Omental fat pad (tissue), 4 donors: ENCODE results near the gene FUT9. TPM values are rescaled to one million over a fixed set of nuclear protein-coding genes. Genes with fewer than 3 reads are reported as not detected.
"Not testable (repeated sequence)": the region's sequence is repeated elsewhere in the genome, so short reads cannot be mapped to it uniquely, and the experiment has no call there.

Source experiments
- ATAC-seq: fragments of 150-250 bp; one replicate; pipeline ENCODE4 v1.9.1; 2016; ENCODE audit warnings: mild to moderate bottlenecking, moderate library complexity; ENCODE audit not compliant: low FRiP score
- DNase-seq: peaks from one replicate; pipeline ENCODE4 v3.0.0-alpha.2; 2019; ENCODE audit warnings: low spot score
- total RNA-seq, 4 donors: library from RNA; depleted of rRNA; stranded (reverse); fragments of >200 nt; gene quantifications; one replicate each; pipeline ENCODE4 v1.1.0, GENCODE V29; 2016
- TF ChIP-seq, protein P1 (sequence below), 3 donors: fragments of 450-650 bp; IDR thresholded peaks; one replicate each; pipeline ENCODE4 v1.5.1; 2016 to 2017; ENCODE audit warnings: antibody characterized with exemption in 3 of 3, mild to moderate bottlenecking in 3 of 3, moderate library complexity in 2 of 3

Gene FUT9
- total RNA-seq, 4 donors from 2014 or later: not detected

DNA sequence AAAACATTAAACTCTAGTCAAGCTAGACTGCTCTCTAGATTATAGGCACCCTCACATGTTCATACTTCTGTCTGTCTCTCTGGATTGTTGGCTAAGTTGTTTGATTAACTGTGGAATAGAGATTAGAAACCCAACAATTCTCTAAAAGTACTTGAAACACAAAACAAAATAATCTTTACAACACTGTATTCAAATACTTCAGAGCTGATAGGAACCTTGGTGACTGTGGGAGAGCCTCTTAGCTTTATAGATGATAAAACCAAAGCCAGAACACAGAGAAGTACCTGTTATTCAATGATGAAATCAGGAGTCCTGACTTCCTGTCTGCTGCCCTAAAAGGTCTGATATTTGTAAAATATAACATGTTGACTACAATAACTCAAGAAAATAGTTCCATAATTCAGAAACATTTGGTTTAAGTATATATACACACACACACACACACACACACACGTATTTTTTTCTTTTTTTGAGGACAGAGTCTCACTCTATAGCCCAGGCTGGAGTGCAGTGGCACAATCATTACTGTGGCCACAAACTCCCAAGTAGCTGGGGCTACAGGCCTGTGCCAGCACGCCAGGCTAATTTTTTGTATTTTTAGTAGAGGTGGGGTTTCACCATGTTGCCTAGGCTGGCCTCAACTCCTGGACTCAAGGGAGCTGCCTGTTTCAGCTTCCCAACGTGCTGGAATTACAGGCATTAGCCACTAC, 222.0 kb downstream of the FUT9 start:
- DNase-seq (no peak), ATAC-seq (no peak)
- TF ChIP-seq, protein P1, sequence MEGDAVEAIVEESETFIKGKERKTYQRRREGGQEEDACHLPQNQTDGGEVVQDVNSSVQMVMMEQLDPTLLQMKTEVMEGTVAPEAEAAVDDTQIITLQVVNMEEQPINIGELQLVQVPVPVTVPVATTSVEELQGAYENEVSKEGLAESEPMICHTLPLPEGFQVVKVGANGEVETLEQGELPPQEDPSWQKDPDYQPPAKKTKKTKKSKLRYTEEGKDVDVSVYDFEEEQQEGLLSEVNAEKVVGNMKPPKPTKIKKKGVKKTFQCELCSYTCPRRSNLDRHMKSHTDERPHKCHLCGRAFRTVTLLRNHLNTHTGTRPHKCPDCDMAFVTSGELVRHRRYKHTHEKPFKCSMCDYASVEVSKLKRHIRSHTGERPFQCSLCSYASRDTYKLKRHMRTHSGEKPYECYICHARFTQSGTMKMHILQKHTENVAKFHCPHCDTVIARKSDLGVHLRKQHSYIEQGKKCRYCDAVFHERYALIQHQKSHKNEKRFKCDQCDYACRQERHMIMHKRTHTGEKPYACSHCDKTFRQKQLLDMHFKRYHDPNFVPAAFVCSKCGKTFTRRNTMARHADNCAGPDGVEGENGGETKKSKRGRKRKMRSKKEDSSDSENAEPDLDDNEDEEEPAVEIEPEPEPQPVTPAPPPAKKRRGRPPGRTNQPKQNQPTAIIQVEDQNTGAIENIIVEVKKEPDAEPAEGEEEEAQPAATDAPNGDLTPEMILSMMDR (IDR thresholded peaks at IDR 0.05): no peak

DNA sequence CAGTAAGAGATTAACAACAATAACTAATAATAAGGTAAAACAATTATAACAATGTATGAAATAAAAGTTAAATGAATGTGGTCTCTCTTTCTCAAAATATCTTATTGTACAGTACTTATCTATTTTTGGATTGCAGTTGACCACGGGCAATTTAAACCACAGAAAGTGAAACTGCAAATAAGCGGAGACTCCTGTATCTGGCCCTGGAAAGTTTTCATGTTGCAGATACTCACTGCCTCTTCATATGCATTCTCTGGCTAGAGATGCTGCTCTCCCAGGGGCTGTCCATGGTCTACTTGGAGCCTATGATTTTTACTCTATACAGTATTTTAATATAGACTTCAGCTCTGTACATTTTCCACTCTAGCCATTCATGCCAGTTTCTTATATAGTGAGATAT, 230.8 kb downstream of the FUT9 start:
- ATAC-seq (no peak), DNase-seq (no peak)
- TF ChIP-seq, protein P1 (IDR thresholded peaks at IDR 0.05): no peak

DNA sequence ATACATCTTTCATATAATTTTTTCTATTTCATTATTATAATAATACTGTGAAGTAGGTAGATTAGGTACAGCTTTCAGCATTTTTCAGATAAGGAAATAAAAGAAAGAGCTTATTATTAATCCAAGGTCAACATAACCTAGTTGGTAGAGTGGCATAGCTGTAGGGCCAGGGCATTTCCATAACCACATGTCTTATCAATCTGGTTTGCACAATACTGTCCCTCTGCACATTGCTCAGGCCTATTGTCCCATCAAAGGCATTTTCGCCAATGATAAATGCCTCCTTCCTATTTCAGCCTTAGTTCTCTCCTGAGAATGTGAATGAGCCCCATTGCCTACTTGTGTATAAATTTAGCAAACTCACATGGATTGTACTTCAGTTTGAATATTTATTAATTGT, 234.0 kb downstream of the FUT9 start:
- TF ChIP-seq, protein P1 (IDR thresholded peaks at IDR 0.05): no peak
- ATAC-seq: no peak
- no peak for DNase-seq

DNA sequence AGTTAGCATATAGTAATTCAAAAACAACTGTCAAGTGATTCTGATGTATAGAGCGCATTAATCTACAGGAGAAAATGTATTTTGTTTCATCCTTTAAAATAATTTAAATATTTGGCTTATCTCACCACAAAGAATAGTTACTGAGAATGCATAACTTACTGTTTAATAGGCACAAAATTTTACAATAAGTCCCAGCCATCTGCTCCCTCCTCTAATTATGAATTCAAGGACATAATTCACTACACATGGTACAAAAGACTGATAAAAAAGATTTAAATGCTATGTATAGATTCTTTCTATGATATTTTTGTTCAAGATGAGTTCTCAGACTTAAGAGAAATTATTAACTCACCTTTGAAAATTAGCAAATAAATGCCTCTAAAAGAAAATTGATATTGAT, 242.0 kb downstream of the FUT9 start:
- DNase-seq: no peak
- TF ChIP-seq, protein P1 (IDR thresholded peaks at IDR 0.05): no peak
- ATAC-seq: no peak

DNA sequence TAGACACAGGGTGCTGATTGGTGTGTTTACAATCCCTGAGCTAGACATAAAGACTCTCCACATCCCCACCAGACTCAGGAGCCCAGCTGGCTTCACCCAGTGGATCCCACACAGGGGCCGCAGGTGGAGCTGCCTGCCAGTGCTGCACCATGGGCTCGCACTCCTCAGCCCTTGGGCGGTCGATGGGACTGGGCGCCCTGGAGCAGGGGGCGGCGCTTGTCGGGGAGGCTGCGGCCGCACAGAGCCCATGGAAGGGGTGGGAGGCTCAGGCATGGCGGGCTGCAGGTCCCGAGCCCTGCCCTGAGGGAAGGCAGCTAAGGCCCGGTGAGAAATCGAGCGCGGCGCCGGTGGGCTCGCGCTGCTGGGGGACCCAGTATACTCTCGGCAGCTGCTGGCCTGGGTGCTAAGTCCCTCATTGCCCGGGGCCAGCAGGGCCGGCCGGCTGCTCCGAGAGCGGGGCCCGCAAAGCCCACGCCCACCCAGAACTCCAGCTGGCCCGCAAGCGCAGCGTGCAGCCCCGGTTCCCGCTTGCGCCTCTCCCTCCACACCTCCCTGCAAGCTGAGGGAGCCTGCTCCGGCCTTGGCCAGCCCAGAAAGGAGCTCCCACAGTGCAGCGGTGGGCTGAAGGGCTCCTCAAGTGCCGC, 245.1 kb downstream of the FUT9 start:
- DNase-seq, ATAC-seq: not testable (repeated sequence)
